Gastroesophageal sphincter (tissue), 3 donors: ENCODE data around the gene CTNND2.

ENCODE experiments used
- POLR2A ChIP-seq, 2 donors: fragments of 450-650 bp; IDR thresholded peaks; one replicate each; pipeline ENCODE4 v1.6.1; 2017; ENCODE audit warnings: antibody characterized with exemption in 2 of 2, mild to moderate bottlenecking in 2 of 2, moderate library complexity in 1 of 2
- TF ChIP-seq, protein P1 (sequence below), 4 experiments: fragments of 200-600 bp in 2 of 4; fragments of 450-650 bp in 2 of 4; sonication (generic) in 1 of 4; IDR thresholded peaks; one replicate each; pipeline ENCODE4 v1.5.1; 2017 to 2019; ENCODE audit warnings: antibody characterized with exemption in 4 of 4, mild to moderate bottlenecking in 2 of 4, moderate library complexity in 2 of 4

DNA sequence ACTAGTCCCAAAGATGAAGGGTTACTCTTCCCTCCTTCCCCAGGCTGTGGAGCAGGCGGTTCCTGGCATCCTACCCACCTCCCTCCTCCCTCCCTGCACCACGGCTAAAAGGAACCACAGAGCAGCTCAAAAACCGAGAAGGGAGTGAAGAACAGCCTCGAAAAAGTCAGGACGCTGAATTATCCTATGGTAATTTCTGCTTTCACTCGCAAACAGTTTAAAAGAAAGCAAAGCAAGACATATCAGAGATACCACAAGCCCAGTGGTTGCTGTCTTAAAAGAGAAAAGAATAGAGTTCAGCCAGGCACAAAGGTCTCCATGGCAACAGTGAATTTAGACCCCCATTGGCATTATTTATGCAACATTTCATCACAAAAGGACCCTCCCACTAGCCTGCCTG is 315.4 kb downstream of the CTNND2 start:
- TF ChIP-seq, protein P1, sequence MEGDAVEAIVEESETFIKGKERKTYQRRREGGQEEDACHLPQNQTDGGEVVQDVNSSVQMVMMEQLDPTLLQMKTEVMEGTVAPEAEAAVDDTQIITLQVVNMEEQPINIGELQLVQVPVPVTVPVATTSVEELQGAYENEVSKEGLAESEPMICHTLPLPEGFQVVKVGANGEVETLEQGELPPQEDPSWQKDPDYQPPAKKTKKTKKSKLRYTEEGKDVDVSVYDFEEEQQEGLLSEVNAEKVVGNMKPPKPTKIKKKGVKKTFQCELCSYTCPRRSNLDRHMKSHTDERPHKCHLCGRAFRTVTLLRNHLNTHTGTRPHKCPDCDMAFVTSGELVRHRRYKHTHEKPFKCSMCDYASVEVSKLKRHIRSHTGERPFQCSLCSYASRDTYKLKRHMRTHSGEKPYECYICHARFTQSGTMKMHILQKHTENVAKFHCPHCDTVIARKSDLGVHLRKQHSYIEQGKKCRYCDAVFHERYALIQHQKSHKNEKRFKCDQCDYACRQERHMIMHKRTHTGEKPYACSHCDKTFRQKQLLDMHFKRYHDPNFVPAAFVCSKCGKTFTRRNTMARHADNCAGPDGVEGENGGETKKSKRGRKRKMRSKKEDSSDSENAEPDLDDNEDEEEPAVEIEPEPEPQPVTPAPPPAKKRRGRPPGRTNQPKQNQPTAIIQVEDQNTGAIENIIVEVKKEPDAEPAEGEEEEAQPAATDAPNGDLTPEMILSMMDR (IDR thresholded peaks at IDR 0.05), result no peak
- TF ChIP-seq POLR2A (IDR thresholded peaks at IDR 0.05), result no peak
